Ecto neural progenitor cell (in vitro differentiated cells): Measurements from ENCODE around the gene ATP2A2.

Source experiments
- DNase-seq: peaks from one replicate; pipeline ENCODE4 v3.0.0-alpha.2; 2018; ENCODE audit warnings: low spot score

Gene ATP2A2

GRCh38 chr12:110262442-110263388 is 18.3 kb upstream of the ATP2A2 start:
- no peak for DNase-seq

GRCh38 chr12:110266381-110266960 is 14.6 kb upstream of the ATP2A2 start:
- DNase-seq, result no peak

- DNase-seq, result no peak
These were observed 13.9 kb upstream of the ATP2A2 start for GRCh38 chr12:110266980-110267620.

- no peak for DNase-seq
These were observed 11.4 kb upstream of the ATP2A2 start for GRCh38 chr12:110269622-110270124.

- DNase-seq, result no peak
These were observed 10.7 kb upstream of the ATP2A2 start for GRCh38 chr12:110270125-110270962.

- no peak for DNase-seq
These were observed 10.0 kb upstream of the ATP2A2 start for GRCh38 chr12:110271015-110271414.

GRCh38 chr12:110277530-110278254 is 3.4 kb upstream of the ATP2A2 start:
- no peak for DNase-seq

- no peak for DNase-seq
These were observed 2.9 kb upstream of the ATP2A2 start for GRCh38 chr12:110278255-110278536.

GRCh38 chr12:110279566-110280375 is 1.3 kb upstream of the ATP2A2 start:
- no peak for DNase-seq

- no peak for DNase-seq
These were observed 662 bp upstream of the ATP2A2 start for GRCh38 chr12:110280392-110280778.

- no peak for DNase-seq
These were observed 677 bp downstream of the ATP2A2 start for GRCh38 chr12:110281549-110282299.

- no peak for DNase-seq
These were observed 1.3 kb downstream of the ATP2A2 start for GRCh38 chr12:110282300-110282860.

- DNase-seq, result no peak
These were observed 2.1 kb downstream of the ATP2A2 start for GRCh38 chr12:110282956-110283817.

- DNase-seq, result no peak
These were observed 3.5 kb downstream of the ATP2A2 start for GRCh38 chr12:110284597-110284996.

GRCh38 chr12:110286623-110287022 is 5.6 kb downstream of the ATP2A2 start:
- DNase-seq, result no peak

- DNase-seq, result no peak
These were observed 6.9 kb downstream of the ATP2A2 start for GRCh38 chr12:110287986-110288385.

GRCh38 chr12:110289044-110289710 is 8.1 kb downstream of the ATP2A2 start:
- no peak for DNase-seq

- no peak for DNase-seq
These were observed 8.6 kb downstream of the ATP2A2 start for GRCh38 chr12:110289711-110290078.
